C4-2B (cell line): ENCODE measurements around the gene ZSCAN10.

Experiments used
- CTCF ChIP-seq: fragments of 450-650 bp; conservative IDR thresholded peaks from 2 replicates; pipeline ENCODE4 v1.5.1; 2017; ENCODE audit warnings: mild to moderate bottlenecking
- ZFX ChIP-seq: fragments of 450-650 bp; IDR thresholded peaks from 2 replicates; pipeline ENCODE4 v1.6.1; 2017

DNA sequence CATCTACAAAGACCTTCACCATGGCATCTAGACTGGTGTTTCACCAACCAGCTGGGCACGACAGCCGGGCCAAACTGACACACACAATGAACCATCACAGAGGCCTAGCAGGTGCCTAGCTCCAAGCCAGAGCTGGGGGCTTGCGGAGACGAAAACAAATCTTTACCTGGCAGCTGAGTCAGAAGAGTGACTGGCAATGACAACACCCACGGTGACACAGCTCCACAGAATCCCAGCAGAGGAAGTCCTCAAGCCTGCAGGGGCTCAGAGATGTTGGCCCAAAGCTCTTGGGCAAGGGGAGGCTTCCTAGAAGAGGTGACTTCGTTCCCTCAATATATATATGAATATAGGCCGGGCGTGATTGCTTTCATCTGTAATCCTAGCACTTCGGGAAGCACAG is 47.6 kb downstream of the ZSCAN10 start:
- TF ChIP-seq CTCF: no peak
- TF ChIP-seq ZFX: no peak
